ENCODE results near the gene ADAMTS9.

The ADAMTS9 gene

GRCh38 chr3:64536166-64536565, 151.6 kb downstream of the ADAMTS9 start:
- H3K4me3 ChIP-seq (ENCODE audit: low read depth, low read length), result no peak overlapping the region
- no peak for DNase-seq (ENCODE audit: low read depth)
- TF ChIP-seq CTCF (IDR thresholded peaks at IDR 0.05; ENCODE audit: control insufficient read depth, extremely low read depth, insufficient read depth), result no peak

- peak; percentile 88 for DNase-seq (ENCODE audit: low read depth)
- H3K4me3 ChIP-seq (ENCODE audit: low read depth, low read length), result no peak overlapping the region
- TF ChIP-seq CTCF (IDR thresholded peaks at IDR 0.05; ENCODE audit: control insufficient read depth, extremely low read depth, insufficient read depth), result peak; percentile 97
These were observed 154.0 kb downstream of the ADAMTS9 start for GRCh38 chr3:64533617-64534317.

- TF ChIP-seq CTCF (IDR thresholded peaks at IDR 0.05; ENCODE audit: control insufficient read depth, extremely low read depth, insufficient read depth), result peak; percentile 61
- H3K4me3 ChIP-seq (ENCODE audit: low read depth, low read length), result no peak overlapping the region
- no peak for DNase-seq (ENCODE audit: low read depth)
These were observed 157.3 kb downstream of the ADAMTS9 start for GRCh38 chr3:64530434-64531049.

- no peak for TF ChIP-seq CTCF (IDR thresholded peaks at IDR 0.05; ENCODE audit: control insufficient read depth, extremely low read depth, insufficient read depth)
- DNase-seq (ENCODE audit: low read depth), result no peak
- no peak overlapping the region for H3K4me3 ChIP-seq (ENCODE audit: low read depth, low read length)
These were observed 164.5 kb downstream of the ADAMTS9 start for GRCh38 chr3:64523324-64523723.

- no peak for DNase-seq (ENCODE audit: low read depth)
- H3K4me3 ChIP-seq (ENCODE audit: low read depth, low read length), result peak overlapping the region; percentile 6; the same call in 1 of the 2 replicates
- no peak for TF ChIP-seq CTCF (IDR thresholded peaks at IDR 0.05; ENCODE audit: control insufficient read depth, extremely low read depth, insufficient read depth)
These were observed 167.5 kb downstream of the ADAMTS9 start for GRCh38 chr3:64520334-64520733.

- no peak for DNase-seq (ENCODE audit: low read depth)
- H3K4me3 ChIP-seq (ENCODE audit: low read depth, low read length), result no peak overlapping the region
- no peak for TF ChIP-seq CTCF (IDR thresholded peaks at IDR 0.05; ENCODE audit: control insufficient read depth, extremely low read depth, insufficient read depth)
These were observed 168.8 kb downstream of the ADAMTS9 start for GRCh38 chr3:64518950-64519349.

Measured in LNCaP clone FGC (cell line).